Small intestine (tissue), 16 donors: Measurements from ENCODE around the gene RCAN3. TPM values are rescaled to one million over a fixed set of nuclear protein-coding genes. Genes with fewer than 3 reads are reported as not detected.
"Not testable (repeated sequence)": the region's sequence is repeated elsewhere in the genome, so short reads cannot be mapped to it uniquely, and the experiment has no call there.

Source experiments
- DNase-seq, 2 donors: peaks; one replicate each; pipeline versions ENCODE4 v3.0.0 to v3.0.0-alpha.2; 2013
- FAIRE-seq: peaks from 2 replicates; lab custom pipeline; 2012; peaks lifted over from hg19 to GRCh38; lab: Jason Lieb, UNC
- H3K27ac ChIP-seq, 3 donors: one replicate each; pipeline ENCODE4 v1.5.1; 2013; ENCODE audit warnings: low read length in 2 of 3, mild to moderate bottlenecking in 2 of 3, control low read depth in 1 of 3, inconsistent platforms in 1 of 3, low read depth in 1 of 3, moderate library complexity in 1 of 3
- H3K27me3 ChIP-seq, 3 donors: one replicate each; pipeline ENCODE4 v1.6.1; 2013; ENCODE audit warnings: low read length in 3 of 3, inconsistent platforms in 1 of 3; ENCODE audit not compliant: control insufficient read depth in 3 of 3, insufficient read depth in 3 of 3
- H3K36me3 ChIP-seq, 3 donors: one replicate each; pipeline ENCODE4 v1.6.1; 2013; ENCODE audit warnings: low read length in 3 of 3, inconsistent platforms in 1 of 3, low read depth in 1 of 3, mild to moderate bottlenecking in 1 of 3, moderate library complexity in 1 of 3; ENCODE audit not compliant: control insufficient read depth in 3 of 3, insufficient read depth in 2 of 3
- H3K4me1 ChIP-seq, 3 donors: one replicate each; pipeline ENCODE4 v1.6.1; 2013; ENCODE audit warnings: low read length in 2 of 3, inconsistent platforms in 1 of 3, low read depth in 1 of 3, mild to moderate bottlenecking in 1 of 3, moderate library complexity in 1 of 3; ENCODE audit not compliant: control insufficient read depth in 3 of 3, insufficient read depth in 2 of 3
- H3K4me3 ChIP-seq, 3 donors: one replicate each; pipeline ENCODE4 v1.5.1; 2013; ENCODE audit warnings: low read length in 3 of 3, control low read depth in 1 of 3, inconsistent platforms in 1 of 3, low read depth in 1 of 3, mild to moderate bottlenecking in 1 of 3, moderate library complexity in 1 of 3
- H3K9me3 ChIP-seq, 2 donors: one replicate each; pipeline ENCODE4 v1.6.1; 2013; ENCODE audit warnings: low read depth in 1 of 2, low read length in 1 of 2; ENCODE audit not compliant: control insufficient read depth in 2 of 2, insufficient read depth in 1 of 2
- WGBS, 3 donors: extraction: QIAGEN DNeasy Blood & Tissue Kit; methylation state at CpG; one replicate each; pipeline ENCODE4 v1.1.7; 2013; 5-methylcytosine and 5-hydroxymethylcytosine counted together
- long read RNA-seq, 10 donors: transcript quantifications; one replicate each; lab custom pipeline, GENCODE V29; 2026
- polyA plus RNA-seq, 4 donors: library from polyadenylated mRNA; stranded (reverse) in 3 of 4; unstranded in 1 of 4; fragments of 200-250 nt in 3 of 4; fragments of 120-200 nt in 1 of 4; gene quantifications; one replicate each; pipeline versions ENCODE4 v1.2.1 to v1.2.3, GENCODE V29; 2013
- donor health status: healthy with polysubstance abuse.
- donor health status: control.
- donor health status: control.
- donor health status: Bipolar disorder and iron deficiency.
- donor health status: healthy.

The RCAN3 gene
- 1 to 10 TPM; 1.9 to 8.3 (median 4.2) TPM for polyA plus RNA-seq
- long read RNA-seq, donor 1, result 0 reads
- long read RNA-seq, donor 2, partial matches to known transcripts, result 0 of 1 reads
- long read RNA-seq, donor 2, other reads (novel, unspliced or antisense), result 0 of 1 reads
- long read RNA-seq, donor 3, full-length matches to known transcripts, result 2 of 2 reads
- long read RNA-seq, donor 3, partial matches to known transcripts, result 0 of 2 reads
- long read RNA-seq, donor 3, other reads (novel, unspliced or antisense), result 0 of 2 reads
- long read RNA-seq, donor 4, result 0 reads
- long read RNA-seq, donor 5, result 0 reads
- long read RNA-seq, donor 6, full-length matches to known transcripts, result 1 of 1 reads
- long read RNA-seq, donor 6, partial matches to known transcripts, result 0 of 1 reads
- long read RNA-seq, donor 6, other reads (novel, unspliced or antisense), result 0 of 1 reads
- long read RNA-seq, donor 7, result 0 reads
- long read RNA-seq, donor 8, full-length matches to known transcripts, result 1 of 1 reads
- long read RNA-seq, donor 8, partial matches to known transcripts, result 0 of 1 reads
- long read RNA-seq, donor 8, other reads (novel, unspliced or antisense), result 0 of 1 reads
- long read RNA-seq, donor 9, full-length matches to known transcripts, result 2 of 2 reads
- long read RNA-seq, donor 9, partial matches to known transcripts, result 0 of 2 reads
- long read RNA-seq, donor 9, other reads (novel, unspliced or antisense), result 0 of 2 reads
- long read RNA-seq, donor 10, full-length matches to known transcripts, result 1 of 1 reads
- long read RNA-seq, donor 10, partial matches to known transcripts, result 0 of 1 reads
- long read RNA-seq, donor 10, other reads (novel, unspliced or antisense), result 0 of 1 reads

DNA sequence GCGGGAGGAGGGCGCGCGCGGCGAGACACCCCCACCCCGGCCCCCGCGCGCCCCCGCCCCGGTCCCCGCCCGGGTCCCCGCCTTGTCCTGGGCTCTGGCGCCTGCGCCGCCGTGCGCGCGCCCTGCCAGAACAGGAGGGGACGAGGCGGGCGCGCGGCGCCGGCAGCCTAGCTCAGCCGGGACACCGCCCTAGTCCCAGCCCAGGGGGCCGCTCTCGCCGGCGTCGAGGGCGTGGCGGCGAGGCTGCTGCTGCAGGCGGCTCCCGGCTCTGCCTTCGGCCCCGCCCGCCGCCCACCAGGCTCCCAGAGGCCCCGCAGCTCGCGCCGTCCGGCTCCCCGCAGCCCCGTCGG, at the start of gene RCAN3:
Gene RCAN3 (plus strand): TSS at position 128 of the 350 bp plus-strand sequence. CDS start 11,537 bp downstream, outside the sequence.
- H3K4me3 ChIP-seq, result peak within 1 kb of the TSS; percentile 57 to 89 (median 73)
- H3K36me3 ChIP-seq, result no peaks in the 10 kb centered on the region
- 0 to 1% (median 0%) methylated on average over 9 to 53 of the region's 53 CpGs for WGBS, 3 donors
- FAIRE-seq, result no peak
- H3K9me3 ChIP-seq, result no peaks in the 10 kb centered on the region
- H3K27ac ChIP-seq, result peak within 1 kb of the TSS; percentile 84 to 94 (median 85)
- peaks cover 3 to 15% (median 5%) of the 10 kb centered on the region in 3 donors for H3K4me1 ChIP-seq
- DNase-seq, result peak; percentile 87 to 96
- H3K27me3 ChIP-seq, result no peaks in the 10 kb centered on the region

DNA sequence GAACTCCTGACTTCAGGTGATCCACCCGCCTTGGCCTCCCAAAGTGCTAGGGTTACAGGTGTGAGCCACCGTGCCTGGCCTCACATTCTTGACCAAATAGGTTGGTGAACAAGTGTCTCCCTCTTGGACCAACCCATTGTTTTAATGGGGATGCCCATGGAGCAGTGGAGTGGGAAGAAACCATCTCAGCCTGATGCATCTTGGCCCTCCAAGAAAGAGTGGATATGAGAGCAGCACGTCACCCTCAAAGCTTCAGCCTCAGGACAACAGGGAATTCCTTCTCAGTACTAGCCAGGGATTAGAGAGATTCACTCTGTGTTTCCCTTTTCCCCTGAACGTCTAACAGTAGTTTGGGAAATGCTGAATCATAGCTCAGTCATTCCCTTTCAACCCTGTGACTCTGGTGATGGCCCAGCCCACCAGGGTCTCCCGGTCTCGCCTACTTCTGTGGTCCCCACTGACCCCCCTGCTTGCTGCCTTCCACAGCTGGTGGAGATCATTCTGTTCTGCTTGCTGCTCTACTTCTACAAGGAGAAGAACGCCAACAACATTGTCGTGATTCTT, 49.6 kb upstream of the RCAN3 start:
- Histone ChIP-seq H3K36me3 (peaks cover 10 to 74% (median 20%) of the 10 kb centered on the region in 3 donors), H3K27me3 (no peaks in the 10 kb centered on the region), H3K27ac (no peak overlapping the region), H3K4me3 (no peak overlapping the region), H3K9me3 (no peaks in the 10 kb centered on the region), H3K4me1 (no peaks in the 10 kb centered on the region)
- FAIRE-seq (no peak), DNase-seq (no peak)
- 86 to 94% (median 90%) methylated on average over 8 of the region's 8 CpGs for WGBS, 3 donors

DNA sequence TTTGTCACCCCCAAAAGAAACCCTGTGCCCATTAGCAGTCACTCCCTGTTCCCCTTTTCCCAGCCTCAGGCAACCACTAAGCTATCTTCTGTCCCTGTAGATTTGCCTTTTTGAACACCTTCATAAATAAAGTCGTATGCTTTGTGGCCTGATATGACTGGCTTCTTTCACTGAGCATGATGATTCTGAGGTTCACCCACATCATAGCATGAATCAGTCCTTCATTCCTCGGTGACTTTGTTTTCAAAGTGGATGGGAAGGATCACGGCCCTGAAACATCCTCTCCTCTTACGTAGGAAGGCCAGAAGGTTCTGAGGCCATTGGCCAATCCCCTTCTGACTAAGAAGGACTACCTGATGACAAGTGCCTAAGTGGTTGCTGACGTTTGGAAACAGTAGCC, 48.0 kb upstream of the RCAN3 start:
- FAIRE-seq (no peak), DNase-seq (no peak)
- no peak overlapping the region for H3K27ac ChIP-seq
- H3K9me3 ChIP-seq, result no peaks in the 10 kb centered on the region
- peaks cover 7 to 74% (median 18%) of the 10 kb centered on the region in 3 donors for H3K36me3 ChIP-seq
- 81 to 89% (median 82%) methylated on average over 5 of the region's 5 CpGs for whole genome bisulfite sequencing, 3 donors
- no peaks in the 10 kb centered on the region for H3K4me1 ChIP-seq
- H3K4me3 ChIP-seq, result no peak overlapping the region
- H3K27me3 ChIP-seq, result no peaks in the 10 kb centered on the region

DNA sequence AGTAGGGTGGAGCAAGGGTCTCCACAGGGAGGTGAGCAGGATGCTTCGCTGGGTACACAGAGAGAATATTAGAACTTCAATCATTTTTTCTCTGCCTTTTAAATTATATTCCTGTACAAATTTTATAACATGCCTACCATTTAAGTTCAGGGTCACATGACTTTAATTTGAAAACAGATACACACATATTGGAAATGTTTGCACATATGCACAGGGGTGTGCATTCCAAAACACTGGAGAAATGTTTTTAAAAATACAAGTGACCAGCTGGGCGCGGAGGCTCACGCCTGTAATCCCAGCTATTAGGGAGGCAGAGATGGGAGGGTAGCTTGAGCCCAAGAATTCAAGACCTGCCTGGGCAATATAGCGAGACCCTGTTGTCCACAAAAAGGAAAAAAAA, 47.4 kb upstream of the RCAN3 start:
- peaks cover 7 to 75% (median 17%) of the 10 kb centered on the region in 3 donors for H3K36me3 ChIP-seq
- H3K27ac ChIP-seq, result no peak overlapping the region
- H3K9me3 ChIP-seq, result no peaks in the 10 kb centered on the region
- H3K27me3 ChIP-seq, result no peaks in the 10 kb centered on the region
- no peak for FAIRE-seq
- no peaks in the 10 kb centered on the region for H3K4me1 ChIP-seq
- no peak overlapping the region for H3K4me3 ChIP-seq
- 96 to 97% (median 97%) methylated on average over 5 of the region's 5 CpGs for WGBS, 3 donors
- no peak for DNase-seq

DNA sequence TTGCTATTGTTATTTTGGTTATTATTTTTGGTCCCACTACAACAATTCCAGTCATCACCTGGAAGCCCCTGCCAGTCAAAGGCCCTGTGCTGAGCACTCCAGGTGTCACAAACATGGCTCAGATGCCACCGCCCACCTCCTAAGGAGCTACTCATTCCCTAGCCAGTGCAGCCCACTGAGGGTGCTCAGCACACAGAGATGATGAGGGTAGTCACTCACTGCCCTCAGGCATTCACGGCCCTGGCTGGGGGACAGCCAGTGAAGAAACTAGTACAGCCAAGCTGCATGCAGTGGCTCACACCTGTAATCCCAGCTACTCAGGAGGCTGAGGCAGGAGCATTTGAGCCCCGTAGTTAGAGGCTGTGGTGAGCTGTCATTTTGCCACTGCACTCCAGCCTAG, 44.8 kb upstream of the RCAN3 start:
- FAIRE-seq, result no peak
- H3K4me3 ChIP-seq, result no peak overlapping the region
- H3K9me3 ChIP-seq, result no peaks in the 10 kb centered on the region
- H3K27ac ChIP-seq, result no peak overlapping the region
- no peak for DNase-seq
- 92 to 97% (median 94%) methylated on average over 3 of the region's 3 CpGs for WGBS, 3 donors
- no peaks in the 10 kb centered on the region for H3K27me3 ChIP-seq
- no peaks in the 10 kb centered on the region for H3K4me1 ChIP-seq
- peaks cover 2 to 60% (median 15%) of the 10 kb centered on the region in 3 donors for H3K36me3 ChIP-seq

DNA sequence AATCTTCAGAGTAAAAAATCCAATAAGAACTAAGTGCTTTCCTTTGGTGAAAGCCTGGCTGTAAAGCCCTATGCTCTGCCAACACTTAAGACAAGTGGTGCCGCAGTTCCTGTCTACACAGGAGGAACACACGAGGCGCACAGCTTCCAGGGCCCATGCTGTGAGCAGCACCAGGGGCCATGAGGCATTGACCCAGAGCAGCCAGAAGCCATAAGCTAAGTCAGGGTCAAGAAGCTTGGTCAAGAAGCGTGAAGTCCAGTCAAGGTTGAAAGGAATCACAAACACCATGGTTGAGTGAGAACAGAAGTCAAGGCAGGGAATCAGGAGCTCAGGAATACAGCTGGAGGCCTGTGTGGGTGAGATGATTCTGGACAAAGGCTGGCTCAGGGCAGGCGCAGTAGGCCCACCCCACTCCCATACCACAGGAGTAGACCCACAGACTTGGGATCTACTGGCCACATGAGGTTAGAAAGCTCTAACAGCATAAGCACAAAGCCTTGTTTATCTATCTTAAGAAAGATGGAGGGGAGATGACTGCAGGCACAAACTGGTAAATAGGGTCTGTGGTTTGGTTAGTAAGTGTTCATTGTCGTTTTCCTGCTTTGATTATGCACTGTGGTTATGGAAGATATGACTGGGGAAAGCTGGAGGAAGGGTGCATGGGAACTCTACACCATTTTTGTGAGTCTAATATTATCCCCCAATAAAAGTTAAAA, 42.9 kb upstream of the RCAN3 start:
- FAIRE-seq (no peak), DNase-seq (no peak)
- no peak overlapping the region for H3K27ac ChIP-seq
- H3K27me3 ChIP-seq, result no peaks in the 10 kb centered on the region
- H3K4me3 ChIP-seq, result no peak overlapping the region
- peaks cover 0 to 12% (median 0%) of the 10 kb centered on the region in 3 donors for H3K4me1 ChIP-seq
- WGBS, 3 donors, result 87 to 92% (median 89%) methylated on average over 6 of the region's 6 CpGs
- peaks cover 2 to 46% (median 13%) of the 10 kb centered on the region in 3 donors for H3K36me3 ChIP-seq
- no peaks in the 10 kb centered on the region for H3K9me3 ChIP-seq

DNA sequence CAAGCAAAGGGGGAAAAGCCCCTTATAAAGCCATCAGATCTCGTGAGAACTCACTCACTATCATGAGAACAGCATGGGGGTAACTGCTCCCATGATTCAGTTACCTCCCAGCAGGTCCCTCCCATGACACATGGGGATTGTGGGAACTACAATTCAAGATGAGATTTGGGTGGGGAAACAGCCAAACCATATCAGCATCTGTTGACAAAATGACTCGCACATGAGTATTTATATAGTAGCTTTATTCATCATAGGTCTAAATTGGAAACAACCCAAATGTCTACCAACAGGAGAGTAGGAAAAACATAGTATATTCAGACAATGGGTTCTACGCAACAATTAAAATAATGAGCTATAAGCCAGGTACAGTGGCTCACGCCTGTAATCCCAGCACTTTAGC, 40.5 kb upstream of the RCAN3 start:
- 91 to 95% (median 94%) methylated on average over 4 of the region's 4 CpGs for WGBS, 3 donors
- H3K9me3 ChIP-seq, H3K27me3 ChIP-seq, H3K27ac ChIP-seq, FAIRE-seq, DNase-seq, H3K4me3 ChIP-seq: not testable (repeated sequence)
- Histone ChIP-seq H3K4me1 (peaks cover 0 to 22% (median 0%) of the 10 kb centered on the region in 3 donors), H3K36me3 (peaks cover 0 to 33% (median 10%) of the 10 kb centered on the region in 3 donors)
